ENCODE data around the gene AP1M2.

GRCh38 chr19:10587839-10588150 lies 683 bp upstream of the AP1M2 start:
- TF ChIP-seq CTCF (conservative IDR thresholded peaks at IDR 0.05; ENCODE audit: low read depth, low read length) (no peak), EZH2 (IDR thresholded peaks at IDR 0.05; ENCODE audit: borderline replicate concordance, low read depth, low read length, poor library complexity, severe bottlenecking) (no peak)
